ENCODE results near the gene NR3C2. TPM values are rescaled to one million over a fixed set of nuclear protein-coding genes. Genes with fewer than 3 reads are reported as not detected.
"Not testable (repeated sequence)": the region's sequence is repeated elsewhere in the genome, so short reads cannot be mapped to it uniquely, and the experiment has no call there.

Gene NR3C2
- polyA plus RNA-seq, 6 donors from 2014 or later = 2.4 to 6.4 (median 3.9) TPM

DNA sequence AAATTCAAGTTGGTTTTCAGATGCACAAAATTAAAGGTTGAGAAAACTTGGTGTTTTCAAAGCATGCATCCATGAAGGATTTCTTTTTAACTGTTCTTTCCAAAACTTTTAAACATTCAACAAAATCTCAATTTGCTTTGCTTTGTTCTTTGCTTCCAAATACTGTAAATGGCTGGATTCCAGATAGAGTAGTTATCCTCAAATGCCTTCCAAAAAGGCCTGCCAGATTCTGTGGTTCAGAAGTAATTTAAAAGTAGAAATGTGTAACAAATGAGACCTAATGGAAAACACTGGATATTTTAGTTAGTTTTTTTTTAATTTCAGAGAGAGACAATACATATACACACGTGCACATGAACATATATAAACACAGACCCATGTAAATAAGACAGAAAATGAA is 97.3 kb downstream of the NR3C2 start:
- peaks cover 3 to 15% of the 10 kb centered on the region in 2 donors for H3K36me3 Mint-ChIP-seq
- ATAC-seq (ENCODE audit: low read depth in 2 of 2) = no peak
- H3K9me3 Mint-ChIP-seq = peaks cover 5 to 16% (median 11%) of the 10 kb centered on the region in 7 donors
- H3K4me1 Mint-ChIP-seq = peaks cover 0 to 12% (median 11%) of the 10 kb centered on the region in 3 donors
- no peak overlapping the region for H3K27ac Mint-ChIP-seq
- H3K27me3 Mint-ChIP-seq = no peaks in the 10 kb centered on the region
- no peak for DNase-seq
- no peak overlapping the region for H3K4me3 Mint-ChIP-seq

DNA sequence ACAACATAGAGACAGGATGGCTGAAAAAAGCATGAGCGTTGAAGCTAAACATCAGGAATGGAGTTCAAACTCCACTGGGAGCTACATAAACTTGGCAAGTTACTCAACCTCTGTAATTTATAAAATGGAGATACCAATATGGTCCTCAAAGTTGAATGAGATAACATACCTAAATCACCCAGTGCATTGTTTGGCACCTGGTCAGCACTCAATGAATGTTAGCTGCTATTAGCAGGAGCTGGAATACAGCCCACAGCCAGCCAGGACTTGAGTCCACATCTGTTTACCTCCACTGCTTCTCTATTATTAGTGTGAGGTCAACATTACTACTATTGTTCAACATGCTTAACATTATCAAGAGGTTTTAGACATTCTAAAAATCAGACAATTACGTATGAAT is 97.9 kb downstream of the NR3C2 start:
- Mint-ChIP-seq H3K9me3 (peaks cover 5 to 22% (median 12%) of the 10 kb centered on the region in 7 donors), H3K27ac (no peak overlapping the region), H3K27me3 (no peaks in the 10 kb centered on the region), H3K4me1 (peaks cover 0 to 12% (median 11%) of the 10 kb centered on the region in 3 donors), H3K36me3 (peaks cover 3 to 15% of the 10 kb centered on the region in 2 donors), H3K4me3 (no peak overlapping the region)
- no peak for ATAC-seq (ENCODE audit: low read depth in 2 of 2)
- DNase-seq = no peak

GRCh38 chr4:148341980-148342800 is 100.0 kb downstream of the NR3C2 start:
- Mint-ChIP-seq H3K27me3 (no peaks in the 10 kb centered on the region), H3K36me3 (peaks cover 0 to 15% of the 10 kb centered on the region in 2 donors), H3K27ac (no peak overlapping the region), H3K4me3 (no peak overlapping the region), H3K9me3 (peaks cover 5 to 30% (median 14%) of the 10 kb centered on the region in 7 donors), H3K4me1 (peaks cover 0 to 7% (median 7%) of the 10 kb centered on the region in 3 donors)
- DNase-seq (no peak), ATAC-seq (ENCODE audit: low read depth in 2 of 2) (no peak)

DNA sequence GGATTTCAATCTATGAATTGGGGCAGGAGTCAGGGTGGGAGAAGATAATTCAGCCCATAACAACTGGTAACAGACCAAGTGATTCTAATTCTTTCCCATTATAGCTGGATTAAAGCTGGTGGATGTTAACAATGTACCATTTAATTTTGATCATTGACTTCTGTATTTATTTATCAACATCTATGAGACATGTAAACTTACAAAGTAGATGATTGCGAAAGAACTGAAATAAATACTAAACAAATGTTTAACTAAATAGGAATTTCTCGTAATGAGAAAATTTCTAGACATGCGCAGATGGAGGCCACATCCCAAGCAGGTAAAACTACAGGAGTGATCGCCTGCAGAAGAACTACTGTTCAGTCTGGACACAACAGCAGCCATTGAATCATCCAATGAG is 107.1 kb downstream of the NR3C2 start:
- no peak for DNase-seq
- peaks cover 0 to 16% (median 7%) of the 10 kb centered on the region in 7 donors for H3K9me3 Mint-ChIP-seq
- ATAC-seq (ENCODE audit: low read depth in 2 of 2) = no peak
- no peak overlapping the region for H3K4me3 Mint-ChIP-seq
- H3K4me1 Mint-ChIP-seq = peaks cover 0 to 4% (median 0%) of the 10 kb centered on the region in 3 donors
- peaks cover 0 to 2% of the 10 kb centered on the region in 2 donors for H3K36me3 Mint-ChIP-seq
- H3K27ac Mint-ChIP-seq = no peak overlapping the region
- H3K27me3 Mint-ChIP-seq = no peaks in the 10 kb centered on the region

DNA sequence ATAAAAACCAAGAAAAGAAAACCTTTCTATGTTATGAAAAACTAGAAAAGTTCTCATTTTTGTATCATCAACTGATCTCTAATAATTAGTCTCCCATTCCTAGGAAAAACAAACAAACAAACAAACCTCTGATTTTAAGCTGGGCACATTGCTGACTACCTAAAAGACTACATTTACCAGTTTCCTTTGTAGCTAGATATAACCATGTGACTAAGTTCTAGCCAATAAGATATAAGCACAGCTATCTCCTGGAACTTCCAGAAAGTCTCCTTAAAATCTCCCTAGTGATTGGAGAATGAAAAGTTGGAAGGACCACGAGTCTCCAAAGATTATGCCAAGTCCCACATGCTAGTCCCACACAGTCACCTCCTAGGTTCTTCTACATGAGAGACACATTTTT is 108.9 kb downstream of the NR3C2 start:
- no peaks in the 10 kb centered on the region for H3K36me3 Mint-ChIP-seq
- H3K4me1 Mint-ChIP-seq = peaks cover 3 to 6% (median 3%) of the 10 kb centered on the region in 3 donors
- no peak for DNase-seq
- ATAC-seq (ENCODE audit: low read depth in 2 of 2) = no peak
- H3K9me3 Mint-ChIP-seq = peaks cover 0 to 1% (median 0%) of the 10 kb centered on the region in 7 donors
- H3K27me3 Mint-ChIP-seq = no peaks in the 10 kb centered on the region
- no peak overlapping the region for H3K27ac Mint-ChIP-seq
- no peak overlapping the region for H3K4me3 Mint-ChIP-seq

DNA sequence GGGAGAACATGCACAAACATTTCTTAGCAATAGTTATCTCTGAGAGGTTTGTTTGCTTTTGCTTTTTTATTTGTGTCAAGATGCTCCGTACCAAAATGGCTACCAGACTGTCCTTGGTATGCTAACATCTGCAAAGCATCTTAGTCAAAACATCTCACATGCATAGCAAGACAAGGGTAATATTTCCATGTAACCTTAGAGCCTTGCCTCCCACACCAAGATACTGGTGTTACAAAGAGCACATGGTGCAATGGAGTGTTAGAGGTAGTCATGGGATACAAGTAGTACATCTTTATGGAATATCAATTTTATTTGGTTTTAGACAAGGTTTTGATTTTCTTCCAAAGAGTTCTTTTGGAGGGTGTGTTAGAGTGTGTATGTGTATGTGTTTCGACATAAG is 109.7 kb downstream of the NR3C2 start:
- H3K4me1 Mint-ChIP-seq = peaks cover 7 to 11% (median 9%) of the 10 kb centered on the region in 3 donors
- H3K9me3 Mint-ChIP-seq = peaks cover 0 to 1% (median 0%) of the 10 kb centered on the region in 7 donors
- no peaks in the 10 kb centered on the region for H3K36me3 Mint-ChIP-seq
- H3K27ac Mint-ChIP-seq = no peak overlapping the region
- H3K27me3 Mint-ChIP-seq = no peaks in the 10 kb centered on the region
- no peak for ATAC-seq (ENCODE audit: low read depth in 2 of 2)
- DNase-seq = no peak
- no peak overlapping the region for H3K4me3 Mint-ChIP-seq

GRCh38 chr4:148330724-148331123 is 111.5 kb downstream of the NR3C2 start:
- no peak overlapping the region for H3K4me3 Mint-ChIP-seq
- H3K36me3 Mint-ChIP-seq = no peaks in the 10 kb centered on the region
- H3K4me1 Mint-ChIP-seq = peaks cover 7 to 11% (median 9%) of the 10 kb centered on the region in 3 donors
- peaks cover 0 to 1% (median 0%) of the 10 kb centered on the region in 7 donors for H3K9me3 Mint-ChIP-seq
- ATAC-seq (ENCODE audit: low read depth in 2 of 2) (no peak), DNase-seq (no peak)
- H3K27me3 Mint-ChIP-seq = no peaks in the 10 kb centered on the region
- H3K27ac Mint-ChIP-seq = peak overlapping the region in 1 of 6 donors; percentile 39

- peaks cover 7 to 11% (median 9%) of the 10 kb centered on the region in 3 donors for H3K4me1 Mint-ChIP-seq
- ATAC-seq (ENCODE audit: low read depth in 2 of 2) (no peak), DNase-seq (no peak)
- no peak overlapping the region for H3K27ac Mint-ChIP-seq
- H3K27me3 Mint-ChIP-seq = no peaks in the 10 kb centered on the region
- H3K9me3 Mint-ChIP-seq = peaks cover 0 to 1% (median 0%) of the 10 kb centered on the region in 7 donors
- peaks cover 0 to 5% of the 10 kb centered on the region in 2 donors for H3K36me3 Mint-ChIP-seq
- H3K4me3 Mint-ChIP-seq = no peak overlapping the region
Observed at GRCh38 chr4:148330161-148330560, 112.1 kb downstream of the NR3C2 start.

DNA sequence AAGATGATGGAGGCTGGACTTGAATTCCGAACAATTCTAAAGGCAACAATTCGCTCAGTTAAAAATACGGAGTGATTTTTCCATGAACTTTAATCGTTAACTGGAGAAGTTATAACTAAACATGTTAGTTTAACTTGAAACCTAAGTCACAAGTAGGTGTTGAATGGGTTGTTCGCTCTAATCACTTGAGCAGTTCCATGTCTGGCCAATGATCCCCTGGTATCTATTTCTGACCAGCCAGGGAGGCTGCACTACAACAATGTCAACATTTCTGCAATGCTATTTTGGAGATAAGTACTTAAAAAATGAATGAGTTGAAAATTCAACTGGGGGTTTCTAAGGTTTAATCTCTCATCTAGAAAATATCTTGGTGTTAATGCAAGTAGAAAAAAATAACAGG is 112.5 kb downstream of the NR3C2 start:
- DNase-seq (no peak), ATAC-seq (ENCODE audit: low read depth in 2 of 2) (no peak)
- peaks cover 0 to 9% of the 10 kb centered on the region in 2 donors for H3K36me3 Mint-ChIP-seq
- peaks cover 0 to 2% (median 0%) of the 10 kb centered on the region in 7 donors for H3K9me3 Mint-ChIP-seq
- no peak overlapping the region for H3K4me3 Mint-ChIP-seq
- H3K27me3 Mint-ChIP-seq = no peaks in the 10 kb centered on the region
- peaks cover 7 to 11% (median 9%) of the 10 kb centered on the region in 3 donors for H3K4me1 Mint-ChIP-seq
- H3K27ac Mint-ChIP-seq = no peak overlapping the region

DNA sequence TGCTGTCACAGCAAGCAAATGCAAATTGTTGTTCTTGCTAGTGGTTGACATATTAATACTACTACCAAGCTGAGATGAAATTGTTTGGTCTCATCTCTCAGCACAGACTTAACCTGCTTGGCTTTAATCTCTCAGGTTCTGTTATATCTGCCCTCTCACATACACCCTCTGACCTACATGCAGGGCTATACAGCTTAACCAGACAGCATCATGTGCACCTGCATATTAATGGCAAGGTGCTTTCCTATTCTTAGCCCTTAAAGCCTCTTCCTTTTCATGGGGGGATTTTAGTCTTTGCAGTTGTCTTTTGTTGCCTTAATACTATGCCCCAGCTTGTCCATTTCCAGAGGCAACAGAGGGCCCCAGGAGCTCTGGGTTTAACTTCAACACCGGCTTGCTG is 114.5 kb downstream of the NR3C2 start:
- Mint-ChIP-seq H3K27ac (peak overlapping the region in 1 of 6 donors; percentile 33), H3K36me3 (peaks cover 8 to 10% of the 10 kb centered on the region in 2 donors), H3K9me3 (peaks cover 3 to 9% (median 3%) of the 10 kb centered on the region in 7 donors), H3K4me1 (peaks cover 7 to 16% (median 14%) of the 10 kb centered on the region in 3 donors), H3K4me3 (no peak overlapping the region), H3K27me3 (no peaks in the 10 kb centered on the region)
- DNase-seq (no peak), ATAC-seq (ENCODE audit: low read depth in 2 of 2) (no peak)

GRCh38 chr4:148323316-148323715 is 118.9 kb downstream of the NR3C2 start:
- Mint-ChIP-seq H3K4me1 (peaks cover 5 to 13% (median 12%) of the 10 kb centered on the region in 3 donors), H3K4me3 (peak overlapping the region in 2 of 8 donors; percentile 61 to 66)
- H3K36me3 Mint-ChIP-seq; DNase-seq; ATAC-seq (ENCODE audit: low read depth in 2 of 2); H3K27ac Mint-ChIP-seq; H3K9me3 Mint-ChIP-seq; H3K27me3 Mint-ChIP-seq: not testable (repeated sequence)

- Mint-ChIP-seq H3K9me3 (peaks cover 0 to 5% (median 0%) of the 10 kb centered on the region in 7 donors), H3K4me3 (no peak overlapping the region), H3K36me3 (no peaks in the 10 kb centered on the region), H3K4me1 (peaks cover 0 to 4% (median 4%) of the 10 kb centered on the region in 3 donors), H3K27me3 (no peaks in the 10 kb centered on the region), H3K27ac (no peak overlapping the region)
- DNase-seq (no peak), ATAC-seq (ENCODE audit: low read depth in 2 of 2) (no peak)
Observed at GRCh38 chr4:148315049-148315448, 127.2 kb downstream of the NR3C2 start.

DNA sequence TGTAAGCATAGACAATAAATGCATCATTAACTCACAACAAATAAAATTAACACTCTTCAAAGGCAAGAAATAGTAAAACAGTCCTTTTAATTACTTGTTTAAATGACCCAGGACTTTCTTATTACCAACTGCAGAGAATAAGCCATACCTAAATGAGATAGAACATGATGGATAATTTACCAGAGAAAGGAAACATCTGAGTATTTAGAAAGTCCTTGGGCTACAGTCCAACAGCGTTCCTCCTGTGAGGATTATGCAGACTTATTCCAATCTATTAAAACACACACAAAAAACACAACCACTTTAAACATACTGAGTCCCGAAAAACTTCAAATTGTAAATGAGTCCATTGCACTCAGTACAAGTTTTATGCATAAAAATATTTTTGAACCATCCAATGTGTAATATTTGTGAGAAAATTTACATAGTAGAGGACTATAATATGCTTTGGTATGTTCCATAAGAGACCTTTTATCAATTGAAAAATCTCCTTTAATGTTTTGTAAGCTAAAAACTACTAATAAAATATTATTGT is 129.2 kb downstream of the NR3C2 start:
- H3K36me3 Mint-ChIP-seq = no peaks in the 10 kb centered on the region
- H3K27ac Mint-ChIP-seq = no peak overlapping the region
- no peak overlapping the region for H3K4me3 Mint-ChIP-seq
- H3K27me3 Mint-ChIP-seq = no peaks in the 10 kb centered on the region
- peaks cover 0 to 4% (median 4%) of the 10 kb centered on the region in 3 donors for H3K4me1 Mint-ChIP-seq
- H3K9me3 Mint-ChIP-seq = no peaks in the 10 kb centered on the region
- ATAC-seq (ENCODE audit: low read depth in 2 of 2) = no peak
- DNase-seq = no peak

DNA sequence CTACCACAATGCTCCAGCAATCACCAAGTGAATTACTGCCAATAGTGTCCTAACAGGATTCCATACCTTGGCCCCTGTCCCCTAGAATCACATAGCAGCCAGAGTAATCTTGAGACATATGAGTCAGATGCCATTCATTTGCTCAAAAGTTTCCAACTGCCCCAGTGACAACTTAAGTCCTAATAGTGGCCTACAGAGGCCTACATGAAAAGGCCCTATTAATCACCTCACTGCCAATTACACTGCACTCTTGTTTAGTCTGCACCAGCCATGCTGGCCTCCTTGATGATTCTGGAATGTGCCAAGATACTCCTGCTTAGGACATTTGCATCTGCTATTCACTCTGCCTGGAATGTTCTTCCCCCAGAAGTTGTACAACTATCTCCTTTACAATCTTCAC is 130.7 kb downstream of the NR3C2 start:
- ATAC-seq (ENCODE audit: low read depth in 2 of 2) (no peak), DNase-seq (no peak)
- H3K4me3 Mint-ChIP-seq = no peak overlapping the region
- peaks cover 0 to 4% (median 4%) of the 10 kb centered on the region in 3 donors for H3K4me1 Mint-ChIP-seq
- H3K9me3 Mint-ChIP-seq = no peaks in the 10 kb centered on the region
- no peaks in the 10 kb centered on the region for H3K27me3 Mint-ChIP-seq
- H3K36me3 Mint-ChIP-seq = no peaks in the 10 kb centered on the region
- H3K27ac Mint-ChIP-seq = no peak overlapping the region
